Osteoblast (primary cell): Measurements from ENCODE around the gene AFAP1. TPM values are rescaled to one million over a fixed set of nuclear protein-coding genes. Genes with fewer than 3 reads are reported as not detected.
"Not testable (repeated sequence)": the region's sequence is repeated elsewhere in the genome, so short reads cannot be mapped to it uniquely, and the experiment has no call there.

Source experiments
- DNase-seq: peaks from one replicate; pipeline ENCODE4 v3.0.0; 2011; ENCODE audit warnings: low spot score, mixed read lengths; ENCODE audit not compliant: insufficient read length; ENCODE audit errors: missing footprints
- H2AFZ ChIP-seq: 2 replicates; pipeline ENCODE4 v1.6.0; 2011; ENCODE audit warnings: mild to moderate bottlenecking, low read length
- H3K27ac ChIP-seq: 2 replicates; pipeline ENCODE4 v1.5.1; 2011; ENCODE audit warnings: mild to moderate bottlenecking, low read depth, low read length, moderate library complexity
- H3K27me3 ChIP-seq: 2 replicates; pipeline ENCODE4 v1.6.0; 2012; ENCODE audit warnings: mild to moderate bottlenecking, control low read depth, inconsistent platforms, low read length, moderate library complexity; ENCODE audit not compliant: insufficient read depth
- H3K36me3 ChIP-seq: 2 replicates; pipeline ENCODE4 v1.5.1; 2011; ENCODE audit warnings: mild to moderate bottlenecking, low read length, control low read depth, moderate library complexity; ENCODE audit not compliant: insufficient read depth
- H3K4me1 ChIP-seq: 2 replicates; pipeline ENCODE4 v1.5.1; 2011; ENCODE audit warnings: mild to moderate bottlenecking, low read length, control low read depth, moderate library complexity; ENCODE audit not compliant: insufficient read depth
- H3K4me2 ChIP-seq: 2 replicates; pipeline ENCODE4 v1.6.0; 2011; ENCODE audit warnings: mild to moderate bottlenecking, low read length; ENCODE audit not compliant: insufficient read depth
- H3K4me3 ChIP-seq: fragments of 200-600 bp; sonication (generic); 3 replicates; pipeline ENCODE4 v1.5.1; 2012; ENCODE audit warnings: mild to moderate bottlenecking, low read length, inconsistent platforms; ENCODE audit not compliant: insufficient read depth
- H3K79me2 ChIP-seq: 2 replicates; pipeline ENCODE4 v1.6.0; 2012; ENCODE audit warnings: mild to moderate bottlenecking, low read length, control low read depth, inconsistent platforms; ENCODE audit not compliant: insufficient read depth
- H3K9me3 ChIP-seq: 2 replicates; pipeline ENCODE4 v1.5.1; 2011; ENCODE audit warnings: low read depth, low read length, control low read depth
- H4K20me1 ChIP-seq: 2 replicates; pipeline ENCODE4 v1.6.0; 2012; ENCODE audit warnings: mild to moderate bottlenecking, low read length, control low read depth; ENCODE audit not compliant: insufficient read depth
- CTCF ChIP-seq: IDR thresholded peaks from 2 replicates; pipeline ENCODE4 v1.5.1; 2011; ENCODE audit warnings: mild to moderate bottlenecking, low read depth, low read length, moderate library complexity; ENCODE audit errors: extremely low read depth
- total RNA-seq: library from RNA; depleted of rRNA; stranded (reverse); fragments of >200 nt; gene quantifications from 2 replicates; pipeline ENCODE4 v1.2.3, GENCODE V29; 2012

The AFAP1 gene
- total RNA-seq, 1 donor, result 101 TPM

DNA sequence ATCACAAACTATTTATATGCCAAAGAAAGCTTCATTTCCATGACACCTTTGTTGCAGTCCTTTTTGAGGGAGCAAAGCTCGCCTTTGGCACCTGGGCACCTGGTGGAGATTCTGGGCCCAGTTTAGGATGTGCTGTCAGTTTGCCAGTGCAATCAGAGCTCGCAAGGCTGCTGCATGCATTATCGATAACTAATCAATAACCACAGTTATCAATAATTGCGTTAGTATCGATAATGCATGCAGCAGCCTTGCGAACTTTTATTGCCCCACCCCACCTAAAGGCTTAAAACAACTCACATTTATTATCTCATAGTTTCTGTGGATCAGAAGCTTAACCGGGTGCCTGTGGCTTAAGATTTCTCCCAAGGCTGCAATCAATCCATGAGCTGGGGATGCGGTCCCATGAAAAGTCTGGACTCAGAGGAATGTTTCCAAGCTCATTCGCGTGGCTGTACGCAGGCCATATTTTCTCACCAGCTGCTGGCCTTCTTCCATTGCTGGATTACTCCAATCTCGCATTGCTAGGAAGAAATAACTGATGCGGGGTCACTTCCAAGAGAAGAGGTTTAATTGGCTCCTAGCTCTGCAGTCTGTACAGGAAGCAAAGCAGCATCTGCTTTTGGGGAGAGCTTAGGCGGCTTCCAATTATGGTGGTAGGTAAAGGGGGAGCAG is 6.2 kb upstream of the AFAP1 start:
- no peaks in the 10 kb centered on the region for H3K36me3 ChIP-seq
- peaks cover 8% of the 10 kb centered on the region for H3K4me1 ChIP-seq
- no peak overlapping the region for H3K4me3 ChIP-seq
- H3K79me2 ChIP-seq, result no peaks in the 10 kb centered on the region
- no peak overlapping the region for H2AFZ ChIP-seq
- no peaks in the 10 kb centered on the region for H3K27me3 ChIP-seq
- H3K27ac ChIP-seq, result no peak overlapping the region
- DNase-seq, result no peak
- no peak for TF ChIP-seq CTCF
- no peaks in the 10 kb centered on the region for H3K9me3 ChIP-seq
- no peaks in the 10 kb centered on the region for H4K20me1 ChIP-seq
- no peak overlapping the region for H3K4me2 ChIP-seq

GRCh38 chr4:7944599-7945220 is 5.0 kb upstream of the AFAP1 start:
- DNase-seq, result no peak
- TF ChIP-seq CTCF, result no peak
- Histone ChIP-seq H4K20me1 (no peaks in the 10 kb centered on the region), H2AFZ (no peak overlapping the region), H3K4me2 (no peak overlapping the region), H3K79me2 (peaks cover 3% of the 10 kb centered on the region), H3K9me3 (no peaks in the 10 kb centered on the region), H3K4me3 (no peak overlapping the region), H3K27ac (no peak overlapping the region), H3K27me3 (no peaks in the 10 kb centered on the region), H3K36me3 (no peaks in the 10 kb centered on the region), H3K4me1 (peaks cover 16% of the 10 kb centered on the region)

- peaks cover 14% of the 10 kb centered on the region for H3K4me1 ChIP-seq
- H4K20me1 ChIP-seq, H3K27me3 ChIP-seq, H3K4me3 ChIP-seq, H3K27ac ChIP-seq, H3K9me3 ChIP-seq, H2AFZ ChIP-seq, H3K4me2 ChIP-seq, H3K36me3 ChIP-seq, DNase-seq: not testable (repeated sequence)
- H3K79me2 ChIP-seq, result peaks cover 12% of the 10 kb centered on the region
Observed at GRCh38 chr4:7943688-7944087, 4.0 kb upstream of the AFAP1 start.

DNA sequence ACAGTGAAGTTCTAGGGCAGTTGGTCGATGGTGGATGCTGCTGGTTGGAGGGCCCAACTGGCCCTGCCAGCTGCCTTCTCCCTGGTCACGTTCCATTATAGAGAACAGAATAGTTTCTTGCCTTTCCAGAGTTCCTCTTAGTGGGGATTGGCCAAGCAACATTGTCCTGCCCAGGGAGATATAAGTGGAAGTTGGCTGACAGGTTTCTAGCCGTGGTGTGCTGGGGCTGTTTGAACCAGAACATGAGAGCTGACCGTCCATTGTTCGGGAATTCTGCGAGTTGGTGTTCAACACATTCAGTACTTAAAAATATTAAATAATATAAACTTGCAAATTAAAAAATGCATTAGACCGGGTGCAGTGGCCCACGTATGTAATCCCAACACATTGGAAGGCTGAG is 3.5 kb upstream of the AFAP1 start:
- Histone ChIP-seq H2AFZ (no peak overlapping the region), H3K27me3 (no peaks in the 10 kb centered on the region), H3K4me2 (no peak overlapping the region), H4K20me1 (no peaks in the 10 kb centered on the region), H3K79me2 (peaks cover 17% of the 10 kb centered on the region), H3K27ac (no peak overlapping the region), H3K4me3 (no peak overlapping the region), H3K4me1 (peaks cover 14% of the 10 kb centered on the region), H3K9me3 (no peaks in the 10 kb centered on the region), H3K36me3 (no peaks in the 10 kb centered on the region)
- TF ChIP-seq CTCF, result no peak
- no peak for DNase-seq
